GM18951 (cell line): ENCODE measurements around the gene DLGAP4.

Experiments used
- POLR2A ChIP-seq: IDR thresholded peaks from 4 replicates; pipeline ENCODE4 v1.6.1; 2011; ENCODE audit warnings: mild to moderate bottlenecking; ENCODE audit not compliant: insufficient read length, insufficient read depth; ENCODE audit errors: extremely low read depth
- in situ Hi-C: fragments of 300-500 bp; cut with MboI; formaldehyde crosslinking; loops from one replicate; pipeline ENCODE4 v1.12.0; 2022; ENCODE audit warnings: low sequenced_read_pairs, mixed read lengths, inconsistent platforms; ENCODE audit not compliant: unreplicated experiment

Gene DLGAP4

DNA sequence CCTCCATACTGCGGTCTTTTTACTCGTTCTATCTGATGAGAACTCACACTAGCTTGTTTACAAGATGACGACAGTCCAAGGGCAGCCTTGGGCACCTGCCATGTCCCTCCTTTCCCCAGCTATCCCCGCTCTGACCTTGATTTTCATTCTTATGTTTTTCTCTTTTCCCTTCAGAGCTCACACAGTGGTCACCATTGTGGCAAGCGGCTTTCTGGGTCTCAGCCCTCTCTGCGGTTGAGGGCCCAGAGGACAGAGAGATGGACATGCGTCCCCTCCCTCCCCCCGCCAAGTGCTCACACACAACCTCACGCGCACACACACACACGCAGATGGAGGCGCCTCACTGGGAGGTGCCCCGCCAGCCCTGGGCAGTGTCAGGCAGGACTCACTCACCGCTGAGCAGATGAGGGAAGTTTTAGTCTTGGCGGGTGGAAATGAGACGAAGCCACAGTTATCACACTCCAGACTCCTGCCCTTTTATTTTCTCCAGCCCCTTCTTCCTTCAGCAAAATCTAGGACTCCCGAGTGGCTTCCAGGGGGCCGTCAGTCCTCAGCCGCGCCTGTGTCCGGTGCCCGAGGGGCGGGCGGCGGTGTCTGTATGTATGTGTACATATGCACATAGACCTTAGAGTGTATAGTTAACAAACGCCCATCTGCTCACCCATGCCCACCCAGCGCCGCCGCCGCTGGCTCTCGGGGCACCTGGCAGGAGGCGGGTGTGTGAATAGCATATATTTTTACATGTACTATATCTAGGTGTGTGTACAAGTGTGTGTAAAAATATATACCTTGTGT, 221.4 kb downstream of the DLGAP4 start:
- TF ChIP-seq POLR2A: no peak
- in situ Hi-C loops: no loop called here

DNA sequence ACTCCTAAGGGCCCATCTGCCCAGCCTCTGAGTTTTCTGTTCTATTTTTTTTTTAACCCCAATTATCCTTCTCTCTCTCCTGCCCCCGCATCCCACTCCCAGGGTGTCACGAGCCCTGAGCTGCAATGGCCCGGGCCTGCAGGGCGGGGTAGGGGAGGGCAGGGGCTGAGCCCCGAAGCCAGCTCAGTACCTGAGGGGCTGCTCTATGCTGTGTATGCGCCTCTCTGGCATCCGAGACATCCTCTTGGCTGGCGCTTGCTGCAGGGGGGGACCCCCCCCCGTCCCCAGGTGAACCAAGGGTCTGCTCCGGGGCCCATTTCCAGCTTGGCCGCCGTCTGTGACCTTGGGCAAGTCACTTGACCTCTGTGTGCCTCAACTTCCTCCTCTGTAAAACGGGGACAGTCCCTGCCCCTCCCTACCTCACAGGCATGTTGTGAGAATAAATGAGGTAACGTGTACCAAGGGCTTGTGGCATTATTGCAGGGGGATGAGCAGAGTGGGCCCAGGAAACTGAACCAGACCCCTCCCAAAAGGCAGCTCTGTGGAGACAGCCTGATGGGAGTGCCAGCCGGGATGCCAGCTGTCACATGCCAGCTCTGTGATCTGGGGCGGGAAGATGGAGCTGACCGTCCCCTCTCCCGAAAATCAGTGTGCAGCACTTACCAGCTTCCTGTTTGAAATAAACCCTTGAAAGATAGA, 222.2 kb downstream of the DLGAP4 start:
- in situ Hi-C loops: no loop called here
- no peak for TF ChIP-seq POLR2A

- TF ChIP-seq POLR2A: no peak
- in situ Hi-C loops: no loop called here
Measured at GRCh38 chr20:36528875-36529417, 222.8 kb downstream of the DLGAP4 start.

DNA sequence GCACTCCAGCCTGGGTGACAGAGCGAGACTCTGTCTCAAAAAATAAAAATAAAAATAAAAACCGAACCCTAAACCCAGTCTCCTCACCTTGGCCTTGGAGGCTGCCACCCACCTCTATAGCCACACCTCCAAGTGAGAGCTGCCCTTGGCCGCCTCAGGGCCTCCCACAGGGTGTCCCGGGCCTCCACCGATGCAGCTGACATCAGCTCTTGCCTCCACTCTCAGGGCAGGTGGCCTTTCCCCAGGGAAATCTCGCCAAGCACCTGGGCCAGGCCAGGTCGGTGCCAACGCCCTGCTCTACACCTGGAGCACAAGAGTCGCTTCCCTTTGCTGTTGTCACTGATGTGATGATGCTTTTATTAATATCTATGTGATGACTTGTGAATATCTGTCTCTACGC, 226.2 kb downstream of the DLGAP4 start:
- in situ Hi-C loops: no loop called here
- TF ChIP-seq POLR2A: no peak

DNA sequence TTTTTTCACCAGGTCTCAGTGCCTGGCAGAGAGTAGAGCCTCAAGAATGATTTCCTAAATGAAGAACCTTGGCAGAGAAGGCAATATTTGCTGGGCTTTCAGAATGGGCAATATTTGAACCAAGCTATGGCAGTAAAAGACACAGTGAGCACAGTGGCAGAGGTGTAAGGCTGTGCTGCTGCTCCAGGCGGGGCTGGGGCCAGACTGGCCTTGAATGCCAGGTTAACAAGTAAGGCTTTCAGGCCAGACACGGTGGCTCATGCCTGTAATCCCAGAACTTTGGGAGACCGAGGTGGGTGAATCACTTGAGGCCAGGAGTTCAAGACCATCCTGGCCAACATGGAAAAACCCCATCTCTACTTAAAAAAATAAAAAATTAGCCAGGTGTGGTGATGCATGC, 226.7 kb downstream of the DLGAP4 start:
- in situ Hi-C loops: no loop called here
- TF ChIP-seq POLR2A: no peak

- no peak for TF ChIP-seq POLR2A
- in situ Hi-C loops: no loop called here
Measured at GRCh38 chr20:36538026-36538722, 232.0 kb downstream of the DLGAP4 start.

- in situ Hi-C loops: no loop called here
Measured at GRCh38 chr20:36540551-36541211, 234.5 kb downstream of the DLGAP4 start.

GRCh38 chr20:36541227-36541767, 235.2 kb downstream of the DLGAP4 start, which contains the start of gene MYL9:
Gene MYL9 (plus strand): TSS chr20:36541519. CDS start chr20:36544885, 3,366 bp downstream.
- no peak for TF ChIP-seq POLR2A
- in situ Hi-C loops: no loop called here

More at GRCh38 chr20:36540551-36541211, 234.5 kb downstream of the DLGAP4 start:
- TF ChIP-seq POLR2A: no peak

GRCh38 chr20:36541768-36542488, 235.8 kb downstream of the DLGAP4 start:
- in situ Hi-C loops: no loop called here
- no peak for TF ChIP-seq POLR2A

DNA sequence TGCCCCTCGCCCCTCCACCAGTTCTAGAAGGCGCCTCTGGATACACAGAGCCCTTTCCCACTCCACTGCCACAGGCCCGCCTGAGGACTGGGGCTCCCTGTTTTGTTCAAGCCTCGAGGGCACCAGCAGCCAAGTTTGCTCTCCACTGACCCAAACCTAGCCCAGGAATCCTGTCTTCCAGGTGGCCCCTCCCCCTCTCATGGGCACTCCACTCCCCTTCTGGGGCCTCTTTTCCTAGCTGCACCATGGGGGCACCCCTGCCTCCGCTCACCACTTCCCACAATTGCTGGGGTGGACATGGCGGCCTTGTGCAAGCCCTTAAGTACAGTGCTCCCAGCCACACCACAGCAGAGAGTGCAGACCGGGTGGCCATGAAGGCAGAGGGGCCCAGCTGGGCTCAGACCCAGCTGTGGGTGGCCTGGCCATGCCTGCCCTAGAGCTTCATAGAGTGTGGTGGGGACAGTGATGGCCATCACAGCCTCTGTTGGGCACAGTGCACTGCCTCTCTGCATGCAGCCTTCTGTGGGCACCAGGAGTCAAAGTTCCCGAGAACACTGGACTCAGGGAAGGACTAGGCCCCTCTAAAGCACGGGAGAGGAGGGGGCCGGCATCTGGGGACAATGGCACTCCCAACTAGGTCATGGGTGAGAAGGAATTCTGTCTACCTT, 236.5 kb downstream of the DLGAP4 start:
- in situ Hi-C loops: no loop called here
- no peak for TF ChIP-seq POLR2A
